Stimulated activated CD4-positive, alpha-beta T cell treated with anti-CD3 and anti-CD28 coated beads, Interleukin-2, amount 100 ng/mL, for 48 hours (primary cell): ENCODE measurements around the gene AOC3.
"Not testable (repeated sequence)": the region's sequence is repeated elsewhere in the genome, so short reads cannot be mapped to it uniquely, and the experiment has no call there.

Source experiments
- DNase-seq, 2 donors: peaks; one replicate each; pipeline ENCODE4 v3.0.0-alpha.2; 2020

The AOC3 gene

GRCh38 chr17:42844761-42845555, 6.0 kb upstream of the AOC3 start:
- DNase-seq = no peak

GRCh38 chr17:42845556-42845917, 5.5 kb upstream of the AOC3 start:
- no peak for DNase-seq

- peak; percentile 29 to 42 for DNase-seq
Observed at GRCh38 chr17:42845918-42846593, 4.9 kb upstream of the AOC3 start.

GRCh38 chr17:42846594-42847280, 4.3 kb upstream of the AOC3 start:
- no peak for DNase-seq

- no peak for DNase-seq
Observed at GRCh38 chr17:42848093-42848492, 2.9 kb upstream of the AOC3 start.

- DNase-seq = no peak
Observed at GRCh38 chr17:42849031-42849430, 2.0 kb upstream of the AOC3 start.

GRCh38 chr17:42849451-42850181, 1.4 kb upstream of the AOC3 start:
- no peak for DNase-seq

GRCh38 chr17:42851371-42852240, 607 bp downstream of the AOC3 start:
- DNase-seq = not testable (repeated sequence)

- DNase-seq = no peak
Observed at GRCh38 chr17:42852351-42852750, 1.4 kb downstream of the AOC3 start.

- no peak for DNase-seq
Observed at GRCh38 chr17:42853004-42853403, 2.0 kb downstream of the AOC3 start.

- no peak for DNase-seq
Observed at GRCh38 chr17:42853597-42853967, 2.6 kb downstream of the AOC3 start.

GRCh38 chr17:42853968-42854790, 3.2 kb downstream of the AOC3 start:
- no peak for DNase-seq

GRCh38 chr17:42855048-42855596, 4.1 kb downstream of the AOC3 start:
- DNase-seq = no peak

GRCh38 chr17:42856093-42856492, 5.1 kb downstream of the AOC3 start:
- DNase-seq = not testable (repeated sequence)

GRCh38 chr17:42856516-42856915, 5.5 kb downstream of the AOC3 start:
- DNase-seq = not testable (repeated sequence)

- DNase-seq = no peak
Observed at GRCh38 chr17:42857389-42857788, 6.4 kb downstream of the AOC3 start.

GRCh38 chr17:42865638-42866094, 14.7 kb downstream of the AOC3 start:
- DNase-seq = no peak

- DNase-seq = no peak
Observed at GRCh38 chr17:42866216-42866615, 15.2 kb downstream of the AOC3 start.

GRCh38 chr17:42866631-42867575, 15.9 kb downstream of the AOC3 start:
- DNase-seq = no peak
